Left lung (tissue), 10 donors: ENCODE measurements around the gene KIAA1614. TPM values are rescaled to one million over a fixed set of nuclear protein-coding genes. Genes with fewer than 3 reads are reported as not detected.

ENCODE experiments used
- ATAC-seq: fragments of 200-7000 bp; cut with Tn5 transposase; one replicate; pipeline ENCODE4 v1.9.1; 2020; ENCODE audit warnings: moderate library complexity
- DNase-seq, 4 donors: peaks; one replicate each; pipeline ENCODE4 v3.0.0-alpha.2; 2013 to 2020
- H3K27ac ChIP-seq, 2 donors: fragments of 200-600 bp; sonication (generic) in 1 of 2; one replicate each; pipeline versions ENCODE4 v1.5.0 to v1.8.0; 2020 to 2021
- H3K27me3 ChIP-seq, 2 donors: fragments of 200-600 bp; sonication (generic) in 1 of 2; one replicate each; pipeline versions ENCODE4 v1.5.0 to v1.8.0; 2020 to 2021
- H3K36me3 ChIP-seq, 2 donors: fragments of 200-600 bp; sonication (generic) in 1 of 2; one replicate each; pipeline versions ENCODE4 v1.5.0 to v1.8.0; 2020 to 2021
- H3K4me1 ChIP-seq, 2 donors: fragments of 200-600 bp; one replicate each; pipeline ENCODE4 v1.8.0; 2021
- H3K4me3 ChIP-seq, 2 donors: fragments of 200-600 bp; sonication (generic) in 1 of 2; one replicate each; pipeline versions ENCODE4 v1.5.0 to v1.8.0; 2020 to 2021; ENCODE audit warnings: mild to moderate bottlenecking in 1 of 2
- H3K9me3 ChIP-seq, 2 donors: fragments of 200-600 bp; sonication (generic) in 1 of 2; one replicate each; pipeline versions ENCODE4 v1.5.0 to v1.8.0; 2020 to 2021
- intact Hi-C, 2 donors: fragments of 100-400 bp; cut with DNase I; formaldehyde crosslinking; loops; one replicate each; pipeline versions ENCODE4 v1.11.2 to v1.14.2; 2022
- polyA plus RNA-seq, 6 donors: library from polyadenylated mRNA; unstranded; fragments of 120-200 nt; gene quantifications; one replicate each; pipeline ENCODE4 v1.2.1, GENCODE V29; 2013; ENCODE audit not compliant: insufficient read length in 6 of 6
- total RNA-seq, 2 donors: library from RNA; stranded (reverse); fragmentation: NEBNext Ultra II Directional; extraction: Animal tissue kit (Norgen Biotek cat#: 25700); gene quantifications; one replicate each; pipeline ENCODE4 v1.2.1, GENCODE V29; 2021
- TF ChIP-seq, protein P1 (sequence below), 2 donors: fragments of 200-600 bp; sonication (generic) in 1 of 2; IDR thresholded peaks; one replicate each; pipeline versions ENCODE4 v1.5.0 to v1.8.0; 2021; ENCODE audit warnings: antibody characterized with exemption in 2 of 2
- donor health status: DM: no; HTN: yes; CAD: no.
- donor health status: DM: no; HTN: no; CAD: no.

Gene KIAA1614
- total and polyA plus RNA-seq, 8 donors = 3.6 to 13.4 (median 9.7) TPM

DNA sequence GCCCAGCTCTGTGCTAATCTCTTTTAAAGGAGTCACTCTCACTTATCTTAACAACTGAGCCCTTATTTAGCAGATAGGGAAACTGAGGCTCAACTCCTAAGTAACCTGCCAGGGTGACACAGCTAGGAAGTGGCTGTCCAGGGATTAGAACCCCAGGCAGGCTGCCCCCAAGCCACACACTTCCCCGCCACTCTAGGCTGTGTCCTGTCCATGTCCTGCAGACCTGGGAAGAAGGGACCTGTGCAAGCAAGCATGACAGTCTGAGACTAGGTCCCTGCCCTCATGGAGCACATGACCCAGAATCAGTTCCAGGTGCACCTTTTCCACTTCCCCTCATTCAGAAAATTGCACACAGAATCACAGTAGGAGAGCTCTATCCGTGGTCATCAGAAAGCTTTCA is 12.2 kb downstream of the KIAA1614 start:
- no peak overlapping the region for H3K27ac ChIP-seq
- TF ChIP-seq, protein P1, sequence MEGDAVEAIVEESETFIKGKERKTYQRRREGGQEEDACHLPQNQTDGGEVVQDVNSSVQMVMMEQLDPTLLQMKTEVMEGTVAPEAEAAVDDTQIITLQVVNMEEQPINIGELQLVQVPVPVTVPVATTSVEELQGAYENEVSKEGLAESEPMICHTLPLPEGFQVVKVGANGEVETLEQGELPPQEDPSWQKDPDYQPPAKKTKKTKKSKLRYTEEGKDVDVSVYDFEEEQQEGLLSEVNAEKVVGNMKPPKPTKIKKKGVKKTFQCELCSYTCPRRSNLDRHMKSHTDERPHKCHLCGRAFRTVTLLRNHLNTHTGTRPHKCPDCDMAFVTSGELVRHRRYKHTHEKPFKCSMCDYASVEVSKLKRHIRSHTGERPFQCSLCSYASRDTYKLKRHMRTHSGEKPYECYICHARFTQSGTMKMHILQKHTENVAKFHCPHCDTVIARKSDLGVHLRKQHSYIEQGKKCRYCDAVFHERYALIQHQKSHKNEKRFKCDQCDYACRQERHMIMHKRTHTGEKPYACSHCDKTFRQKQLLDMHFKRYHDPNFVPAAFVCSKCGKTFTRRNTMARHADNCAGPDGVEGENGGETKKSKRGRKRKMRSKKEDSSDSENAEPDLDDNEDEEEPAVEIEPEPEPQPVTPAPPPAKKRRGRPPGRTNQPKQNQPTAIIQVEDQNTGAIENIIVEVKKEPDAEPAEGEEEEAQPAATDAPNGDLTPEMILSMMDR (IDR thresholded peaks at IDR 0.05) = no peak
- no peaks in the 10 kb centered on the region for H3K27me3 ChIP-seq
- H3K4me1 ChIP-seq = no peaks in the 10 kb centered on the region
- intact Hi-C loops = no loop called here
- H3K9me3 ChIP-seq = no peaks in the 10 kb centered on the region
- DNase-seq (peak in 1 of 4 donors; percentile 21), ATAC-seq (no peak)
- no peak overlapping the region for H3K4me3 ChIP-seq
- H3K36me3 ChIP-seq = no peaks in the 10 kb centered on the region

DNA sequence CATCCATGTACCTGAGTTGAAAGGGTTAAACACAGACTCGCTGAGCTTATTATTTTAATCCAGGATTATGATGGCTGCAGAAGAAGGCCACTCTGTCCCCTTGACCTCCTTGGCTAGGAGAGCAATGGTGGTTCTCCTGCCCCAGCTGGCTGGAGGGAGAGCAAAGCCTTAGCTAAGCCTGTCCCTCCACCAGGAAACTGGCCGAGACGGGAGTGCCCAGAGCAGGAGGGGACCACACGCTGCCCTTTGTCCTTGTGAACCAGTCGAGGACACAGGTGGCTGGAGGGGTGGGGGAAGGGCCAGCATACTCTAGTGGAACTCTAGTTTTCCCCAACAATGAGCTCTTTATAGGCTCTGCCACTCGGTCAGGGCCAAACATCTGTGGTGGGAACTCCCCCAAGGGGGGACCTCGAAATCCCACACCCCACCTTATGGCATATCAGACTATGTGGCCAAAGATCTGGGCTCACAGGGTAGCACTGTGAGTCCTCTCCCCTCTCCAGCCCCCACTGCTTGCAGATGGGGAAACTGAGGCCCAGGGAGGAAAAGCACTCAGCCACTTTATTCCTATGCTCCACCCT is 12.9 kb downstream of the KIAA1614 start:
- DNase-seq (peak in 1 of 4 donors; percentile 31), ATAC-seq (no peak)
- no peaks in the 10 kb centered on the region for H3K27me3 ChIP-seq
- intact Hi-C loops = no loop called here
- no peaks in the 10 kb centered on the region for H3K9me3 ChIP-seq
- TF ChIP-seq, protein P1 (IDR thresholded peaks at IDR 0.05) = no peak
- no peaks in the 10 kb centered on the region for H3K36me3 ChIP-seq
- H3K4me3 ChIP-seq = no peak overlapping the region
- no peak overlapping the region for H3K27ac ChIP-seq
- no peaks in the 10 kb centered on the region for H3K4me1 ChIP-seq

DNA sequence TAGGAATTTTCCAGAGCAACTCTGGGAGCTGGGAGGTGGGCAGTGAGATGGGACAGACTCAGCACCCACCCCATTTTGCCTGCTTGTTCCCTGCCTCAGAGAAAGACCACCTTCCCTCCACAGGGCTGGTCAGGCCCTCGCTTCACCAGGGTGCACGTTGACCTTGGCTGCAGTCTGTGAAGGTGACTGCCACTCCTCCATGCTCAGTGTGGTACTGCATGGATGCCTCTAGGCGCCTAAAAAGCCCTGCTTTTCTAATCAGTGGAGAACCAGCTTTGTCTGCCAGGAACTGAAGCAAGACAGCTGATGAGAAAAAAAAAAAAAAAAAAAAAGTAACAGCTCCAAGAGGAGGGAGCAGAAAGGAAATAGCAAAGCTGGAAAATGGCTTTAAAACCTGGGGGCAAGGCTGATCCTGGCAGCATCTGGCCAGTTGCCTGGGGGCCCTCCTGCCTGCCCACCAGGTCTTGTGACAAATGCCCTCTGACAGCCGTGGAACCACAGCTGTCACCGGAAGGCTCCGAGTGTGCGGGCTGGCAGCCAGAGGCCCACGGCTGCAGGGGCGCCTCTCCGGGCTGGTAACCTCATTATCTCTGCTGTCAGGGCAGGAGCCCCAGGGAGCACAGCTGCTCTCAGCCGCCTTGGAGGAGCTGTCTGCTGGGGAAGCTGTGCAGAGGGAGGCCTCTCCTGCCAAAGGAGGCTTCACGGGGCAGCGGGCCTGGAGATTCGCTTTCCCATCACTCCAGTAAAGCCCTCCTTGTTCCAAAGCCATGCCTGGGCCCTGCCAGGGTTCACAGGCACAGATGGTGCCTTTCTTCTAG is 13.7 kb downstream of the KIAA1614 start:
- DNase-seq = peak in 3 of 4 donors; percentile 68 to 88 (median 82)

DNA sequence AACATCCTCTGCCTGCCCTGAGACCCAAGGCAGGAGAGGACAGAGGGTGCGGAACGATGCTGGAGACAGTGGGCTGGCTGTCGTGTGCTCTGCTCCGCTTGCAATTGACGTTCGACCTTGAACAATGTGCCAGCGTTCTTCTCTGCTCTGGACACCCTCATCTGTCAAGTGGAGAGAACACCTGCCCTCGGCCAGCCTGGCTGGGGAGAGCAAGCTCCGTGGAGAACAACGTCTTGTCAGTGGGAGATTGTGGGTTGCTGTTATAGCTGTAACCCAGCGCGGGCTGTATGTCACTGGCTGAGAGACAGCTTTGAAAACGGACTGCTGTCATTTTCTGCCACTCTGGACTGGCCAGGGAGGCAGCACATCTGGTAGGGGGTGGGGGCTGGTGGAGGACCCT is 14.7 kb downstream of the KIAA1614 start:
- H3K36me3 ChIP-seq = no peaks in the 10 kb centered on the region
- TF ChIP-seq, protein P1 (IDR thresholded peaks at IDR 0.05) = no peak
- H3K4me3 ChIP-seq = no peak overlapping the region
- intact Hi-C loops = no loop called here
- DNase-seq = peak in 1 of 4 donors; percentile 59
- no peaks in the 10 kb centered on the region for H3K4me1 ChIP-seq
- ATAC-seq = no peak
- no peaks in the 10 kb centered on the region for H3K27me3 ChIP-seq
- H3K9me3 ChIP-seq = no peaks in the 10 kb centered on the region
- no peak overlapping the region for H3K27ac ChIP-seq

More for the DNA sequence above, 13.7 kb downstream of the KIAA1614 start:
- H3K4me3 ChIP-seq = no peak overlapping the region
- TF ChIP-seq, protein P1 (IDR thresholded peaks at IDR 0.05) = no peak
- H3K9me3 ChIP-seq = no peaks in the 10 kb centered on the region
- H3K36me3 ChIP-seq = no peaks in the 10 kb centered on the region
- ATAC-seq = peak; percentile 50
- no peaks in the 10 kb centered on the region for H3K27me3 ChIP-seq
- intact Hi-C loops = no loop called here
- peak overlapping the region in 1 of 2 donors; percentile 39 for H3K27ac ChIP-seq
- no peaks in the 10 kb centered on the region for H3K4me1 ChIP-seq

DNA sequence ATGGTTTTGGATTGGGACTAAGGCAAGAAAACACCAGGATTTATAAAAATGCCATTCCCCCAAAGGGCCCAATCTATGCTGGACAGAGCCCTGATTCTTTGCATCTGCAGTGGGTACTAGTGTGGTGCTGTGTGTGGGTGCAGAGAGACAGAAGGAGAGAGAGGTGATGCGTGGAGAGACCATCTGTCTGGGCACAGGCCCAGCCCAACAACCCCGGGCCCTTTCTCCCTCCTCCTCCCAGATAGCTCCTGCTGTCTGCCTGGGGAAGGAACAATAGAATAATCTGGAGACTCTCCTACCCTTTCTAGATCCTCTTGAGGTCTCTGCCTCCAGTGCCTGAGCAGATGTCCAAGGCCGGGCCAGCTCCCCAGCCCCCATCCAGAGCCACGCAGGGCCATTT is 15.1 kb downstream of the KIAA1614 start:
- Histone ChIP-seq H3K9me3 (no peaks in the 10 kb centered on the region), H3K27ac (no peak overlapping the region), H3K4me1 (no peaks in the 10 kb centered on the region), H3K27me3 (no peaks in the 10 kb centered on the region), H3K4me3 (no peak overlapping the region), H3K36me3 (no peaks in the 10 kb centered on the region)
- no peak for ATAC-seq
- TF ChIP-seq, protein P1 (IDR thresholded peaks at IDR 0.05) = no peak
- no peak for DNase-seq
- intact Hi-C loops = no loop called here
